NCI-H510A (cell line): ENCODE data around the gene HCN1.
"Not testable (repeated sequence)": the region's sequence is repeated elsewhere in the genome, so short reads cannot be mapped to it uniquely, and the experiment has no call there.

Source experiments
- DNase-seq: peaks from one replicate; lab custom pipeline; 2025; lab: John Stamatoyannopoulos, UW

HCN1 gene

DNA sequence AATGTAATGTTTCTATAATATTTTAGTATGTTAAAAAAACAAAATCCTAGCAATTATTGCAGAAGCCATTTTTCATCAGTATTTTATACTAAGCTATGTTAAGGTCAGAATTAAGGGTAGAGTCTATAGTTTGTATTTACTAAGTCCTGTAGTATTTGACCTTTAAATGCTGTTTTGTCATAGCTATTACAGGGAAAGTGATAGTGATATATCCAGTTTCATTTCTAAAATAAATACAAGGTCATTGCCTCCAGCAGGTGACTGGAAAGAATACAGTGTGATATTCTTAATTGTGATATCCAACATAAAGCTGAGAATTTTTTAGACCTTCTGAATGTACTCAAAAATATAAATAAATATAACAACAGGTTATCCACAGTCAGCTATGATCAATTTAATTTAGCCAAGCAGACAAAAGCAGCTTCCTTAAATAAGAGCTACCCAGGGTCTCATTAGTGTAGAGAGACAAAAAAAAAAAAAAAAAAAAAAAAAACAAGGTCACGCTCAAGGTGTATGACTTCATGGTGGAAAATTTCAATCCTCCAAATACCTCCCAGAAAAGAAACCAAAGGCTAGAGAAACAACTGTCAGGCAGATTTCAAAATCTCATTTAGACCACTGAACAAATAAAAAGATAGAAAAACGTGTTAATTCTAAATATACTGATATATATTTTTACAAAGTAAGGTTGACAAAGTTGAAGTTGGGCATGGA lies 278.7 kb downstream of the HCN1 start:
- DNase-seq = no peak

- DNase-seq = no peak
Observed at GRCh38 chr5:45414620-45415573, 281.3 kb downstream of the HCN1 start.

DNA sequence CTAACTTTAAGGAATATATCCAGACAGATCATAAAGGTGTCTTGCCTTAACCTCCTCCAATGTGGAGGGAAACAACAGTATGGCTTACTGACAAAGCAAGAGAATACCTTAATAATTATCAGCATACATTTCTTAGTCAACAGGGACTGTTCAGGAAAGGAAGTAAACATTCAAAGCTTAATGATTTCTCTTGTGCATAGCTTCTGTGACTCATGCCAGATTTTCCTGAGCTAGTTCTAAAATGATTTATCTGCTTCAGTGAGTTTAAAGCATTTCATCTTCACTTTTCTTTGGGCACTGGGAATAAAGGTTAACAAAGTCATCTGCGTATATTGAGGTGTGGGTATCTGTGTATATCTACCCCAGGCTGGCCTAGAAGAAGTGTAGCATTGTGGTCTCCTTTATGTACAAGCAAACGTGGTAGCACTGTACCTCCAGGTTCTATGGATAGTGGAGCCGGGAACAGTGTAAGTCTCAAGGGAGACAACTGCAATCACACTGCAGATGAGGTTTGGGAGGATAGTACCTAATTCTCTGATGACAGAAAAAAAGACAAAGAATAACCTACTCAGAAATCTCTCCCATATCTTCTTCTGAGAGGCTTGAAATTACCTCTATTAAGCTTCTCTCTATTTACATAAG lies 284.1 kb downstream of the HCN1 start:
- no peak for DNase-seq

DNA sequence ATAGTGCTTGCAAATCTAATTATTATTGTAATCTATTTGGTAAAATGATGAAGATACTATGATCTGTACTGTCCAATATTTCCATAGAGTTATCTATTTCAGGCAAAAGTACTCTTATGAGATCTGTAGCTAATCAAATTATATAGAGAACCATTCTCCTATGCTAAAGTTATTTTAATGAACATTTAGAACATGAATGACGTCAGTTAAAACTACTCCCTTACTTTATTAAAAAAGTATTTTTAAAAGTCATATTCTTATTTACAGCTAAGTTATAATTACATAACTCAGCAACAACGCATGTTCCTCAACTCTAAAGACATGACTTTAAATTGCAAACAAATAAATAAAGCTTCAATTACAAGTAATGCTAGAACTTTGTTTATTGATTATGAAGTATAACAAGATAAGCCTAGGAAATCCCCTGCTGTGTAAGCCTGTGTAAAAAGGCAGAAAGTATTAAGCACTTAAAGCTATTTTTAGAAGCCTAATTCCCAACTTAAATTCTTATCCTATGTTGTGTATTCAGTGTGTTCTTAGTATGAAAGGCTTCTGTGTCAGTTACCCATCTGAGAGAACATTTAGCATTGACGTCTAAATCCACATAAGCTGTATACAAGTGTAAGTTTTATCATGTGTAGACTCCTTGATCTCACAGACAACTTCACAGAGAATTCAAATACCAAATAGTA lies 285.7 kb downstream of the HCN1 start:
- DNase-seq = no peak

GRCh38 chr5:45408067-45408466 lies 288.1 kb downstream of the HCN1 start:
- DNase-seq = no peak

DNA sequence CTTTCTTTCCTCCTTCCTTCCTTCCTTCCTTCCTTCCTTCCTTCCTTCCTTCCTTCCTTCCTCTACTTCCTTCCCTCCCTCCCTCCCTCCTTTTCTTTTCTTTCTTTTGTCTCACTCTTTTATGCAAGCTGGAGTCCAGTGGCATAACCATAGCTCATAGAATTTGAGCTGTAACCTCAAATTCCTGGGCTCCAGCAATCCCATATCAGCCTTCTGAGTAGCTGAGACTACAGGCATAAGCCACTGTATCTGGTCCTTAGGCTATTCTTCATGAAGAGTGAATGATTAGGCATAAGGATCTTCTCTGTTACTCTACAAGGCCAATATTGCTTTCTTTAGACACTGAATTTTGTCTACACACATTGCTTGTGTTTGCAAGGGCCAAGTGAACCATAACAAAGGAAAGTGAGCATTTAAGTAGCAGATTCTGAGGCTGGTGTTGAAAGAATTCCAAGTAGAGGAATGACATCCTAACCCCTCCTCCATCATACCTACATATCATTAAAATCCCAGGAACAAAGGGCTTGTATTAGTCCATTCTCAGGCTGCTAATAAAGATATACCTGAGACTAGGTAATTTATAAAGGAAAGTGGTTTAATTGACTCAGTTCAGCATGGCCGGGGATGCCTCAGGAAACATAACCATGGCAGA lies 293.2 kb downstream of the HCN1 start:
- no peak for DNase-seq

- no peak for DNase-seq
Observed at GRCh38 chr5:45399041-45399440, 297.1 kb downstream of the HCN1 start.

- no peak for DNase-seq
Observed at GRCh38 chr5:45385321-45386058, 310.7 kb downstream of the HCN1 start.

DNA sequence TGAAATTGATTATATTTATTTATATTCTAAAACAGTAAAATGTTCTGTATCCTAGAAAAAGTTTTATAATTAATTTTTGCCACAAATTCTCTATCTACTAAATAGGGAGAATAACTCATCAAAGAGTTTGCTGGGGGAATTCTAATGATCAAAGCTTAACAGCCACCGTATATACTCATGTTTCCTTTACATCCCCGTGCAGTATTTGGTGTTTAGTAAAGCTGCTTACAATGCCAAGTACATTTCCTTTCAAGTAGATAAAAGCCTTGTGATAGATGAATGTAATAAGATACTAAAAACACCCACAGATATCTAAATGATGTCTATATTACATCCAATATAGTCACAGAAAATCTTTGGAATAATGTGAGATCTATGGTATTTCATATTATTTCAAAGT lies 312.2 kb downstream of the HCN1 start:
- DNase-seq = no peak

DNA sequence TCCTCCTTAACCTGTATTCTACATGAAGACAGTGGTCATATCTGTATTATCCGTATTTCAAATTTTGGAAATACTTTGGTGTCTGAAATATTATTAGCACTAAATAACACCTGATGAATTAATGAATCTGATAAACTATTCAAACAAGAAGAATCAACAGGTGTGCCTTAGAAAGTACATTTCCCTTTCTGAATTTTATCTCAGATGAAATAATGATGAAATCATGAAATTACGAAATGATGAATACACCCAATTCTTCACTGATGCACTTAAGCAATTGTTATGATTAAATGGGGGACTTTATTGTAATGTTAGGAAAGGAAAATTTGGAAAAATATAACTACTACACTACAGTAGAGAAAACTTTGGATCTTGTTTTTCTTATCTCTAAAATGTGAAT lies 313.6 kb downstream of the HCN1 start:
- no peak for DNase-seq

- DNase-seq = no peak
Observed at GRCh38 chr5:45376417-45376816, 319.8 kb downstream of the HCN1 start.

- DNase-seq = no peak
Observed at GRCh38 chr5:45372629-45373028, 323.6 kb downstream of the HCN1 start.

DNA sequence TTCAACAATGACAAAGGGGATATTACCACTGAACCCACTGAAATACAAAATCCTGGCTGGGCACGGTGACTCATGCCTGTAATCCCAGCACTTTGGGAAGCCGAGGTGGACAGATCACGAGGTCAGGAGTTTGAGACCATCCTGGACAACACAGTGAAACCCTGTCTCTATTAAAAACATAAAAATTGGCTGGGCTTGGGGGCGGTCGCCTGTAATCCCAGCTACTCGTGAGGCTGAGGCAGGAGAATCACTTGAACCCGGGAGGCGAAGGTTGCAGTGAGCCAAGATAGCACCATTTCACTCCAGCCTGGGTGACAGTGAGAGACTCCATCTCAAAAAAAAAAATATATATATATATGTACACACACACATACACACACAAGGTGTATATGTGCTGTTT lies 324.8 kb downstream of the HCN1 start:
- not testable (repeated sequence) for DNase-seq

- no peak for DNase-seq
Observed at GRCh38 chr5:45355189-45355992, 340.8 kb downstream of the HCN1 start.

GRCh38 chr5:45336464-45336863 lies 359.7 kb downstream of the HCN1 start:
- DNase-seq = no peak

DNA sequence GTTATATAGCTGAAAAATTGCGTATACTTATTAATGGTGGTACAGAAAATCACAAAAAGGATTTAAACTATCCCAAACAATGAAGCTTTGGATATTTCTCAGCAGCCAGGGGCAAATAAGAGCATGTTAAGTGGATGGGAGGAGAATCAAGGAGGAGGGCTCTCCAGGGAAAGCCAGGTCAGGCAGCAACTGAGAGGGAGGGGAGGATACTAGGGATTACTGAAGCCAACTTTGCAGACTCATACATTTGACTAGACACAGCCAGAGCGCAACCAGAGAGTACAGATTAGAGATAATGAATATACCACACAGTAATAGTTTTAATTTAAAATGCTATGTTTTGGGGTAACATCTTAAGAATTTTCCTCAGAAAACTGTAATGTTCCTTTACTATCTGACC lies 360.2 kb downstream of the HCN1 start:
- no peak for DNase-seq

DNA sequence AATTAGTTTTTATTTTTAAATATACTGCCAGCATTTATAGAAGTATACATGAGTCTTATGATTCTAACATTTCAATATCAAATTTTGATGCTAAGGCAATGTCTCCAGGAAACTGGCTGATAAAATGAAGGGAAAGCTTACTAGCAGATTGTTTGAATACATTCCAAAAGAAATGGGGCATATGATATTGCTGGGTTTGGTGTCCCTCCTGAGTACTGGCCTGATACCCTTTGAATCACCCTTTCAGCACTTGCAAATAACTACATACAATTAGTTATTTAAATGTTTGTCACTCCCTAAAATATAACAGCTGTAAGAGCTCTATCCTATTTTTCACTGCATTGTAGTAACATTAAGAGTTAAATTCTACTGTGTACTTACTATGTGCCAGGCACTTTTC lies 360.8 kb downstream of the HCN1 start:
- no peak for DNase-seq

GRCh38 chr5:45334939-45335338 lies 361.2 kb downstream of the HCN1 start:
- DNase-seq = no peak

DNA sequence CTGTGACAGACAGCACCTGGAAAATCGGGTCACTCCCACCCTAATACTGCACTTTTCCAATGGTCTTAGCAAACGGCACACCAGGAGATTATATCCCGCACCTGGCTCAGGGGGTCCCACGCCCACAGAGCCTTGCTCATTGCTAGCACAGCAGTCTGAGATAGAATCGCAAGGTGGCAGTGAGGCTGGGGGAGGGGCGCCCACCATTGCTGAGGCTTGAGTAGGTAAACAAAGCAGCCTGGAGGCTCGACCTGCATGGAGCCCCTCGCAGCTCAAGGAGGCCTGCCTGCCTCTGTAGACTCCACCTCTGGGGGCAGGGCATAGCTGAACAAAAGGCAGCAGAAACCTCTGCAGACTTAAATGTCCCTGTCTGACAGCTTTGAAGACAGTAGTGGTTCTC lies 383.6 kb downstream of the HCN1 start:
- DNase-seq = not testable (repeated sequence)

DNA sequence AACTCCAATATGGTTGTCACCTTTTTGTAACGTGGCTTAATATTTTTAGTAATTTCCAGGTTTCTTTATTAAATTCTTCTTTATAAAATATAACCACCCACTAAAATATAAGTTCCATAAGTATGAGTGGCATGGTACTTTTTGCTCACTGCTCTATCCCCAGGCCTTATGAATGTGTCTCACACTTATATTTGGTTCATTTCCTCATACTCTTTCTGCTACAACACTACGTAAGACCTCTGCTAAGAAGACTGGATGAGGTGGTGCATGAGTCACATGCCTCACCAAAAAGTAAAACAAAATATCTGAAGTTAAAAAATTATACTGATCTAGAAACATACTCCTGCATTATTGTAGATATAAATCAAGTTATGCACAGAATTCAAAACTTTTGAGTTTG lies 400.9 kb downstream of the HCN1 start:
- DNase-seq = no peak
